ENCODE results near the gene RAB30. TPM values are rescaled to one million over a fixed set of nuclear protein-coding genes. Genes with fewer than 3 reads are reported as not detected.
A peak's percentile ranks its signal among the peaks of the same experiment; 100 is the strongest.

RAB30 gene
- total RNA-seq, 2 donors from 2014 or later: 8.7 to 12.1 TPM

DNA sequence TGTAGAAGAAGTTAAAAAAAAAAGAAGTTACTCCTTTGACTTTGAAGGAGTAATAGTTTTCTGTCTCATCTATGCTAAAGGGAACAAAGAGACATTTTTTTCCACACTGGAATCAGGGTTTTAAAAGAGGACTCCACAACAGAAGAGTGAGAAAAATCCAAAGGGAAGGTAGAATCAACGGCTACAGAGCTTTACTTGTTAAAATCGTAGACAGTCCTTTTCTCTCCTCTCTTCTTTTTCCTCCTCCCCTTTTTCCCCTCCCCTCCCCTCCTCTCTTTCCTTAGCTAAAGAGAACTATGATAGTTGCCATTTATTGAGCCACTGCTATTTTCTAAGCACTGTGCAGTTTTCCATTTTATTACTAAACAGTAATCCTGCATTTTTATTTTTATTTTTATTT is 141.0 kb downstream of the RAB30 start:
- ATAC-seq: no peak
- Mint-ChIP-seq H3K9me3 (no peaks in the 10 kb centered on the region), H3K27ac (no peak overlapping the region), H3K36me3 (peaks cover 24 to 41% of the 10 kb centered on the region in 2 donors)
- no peak for DNase-seq (ENCODE audit: low spot score in 2 of 2)

DNA sequence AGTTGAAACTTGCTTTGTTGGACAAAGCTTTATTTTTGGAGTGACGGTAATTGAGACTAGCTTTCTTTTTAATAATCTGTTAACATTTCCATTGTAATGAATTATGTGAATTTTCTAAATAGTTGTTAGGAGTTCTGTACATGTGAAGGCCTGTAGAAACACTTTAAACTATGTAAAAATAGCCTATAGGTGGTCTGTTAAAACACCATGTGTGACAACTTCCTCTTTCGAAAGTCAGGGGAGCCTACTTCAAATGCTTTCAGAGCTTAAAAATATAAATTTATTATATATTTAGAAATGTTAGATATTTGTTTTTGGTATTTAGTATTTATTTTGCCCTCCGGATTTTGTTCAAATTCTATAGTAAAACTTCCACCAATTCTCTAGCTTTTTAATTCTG is 141.5 kb downstream of the RAB30 start:
- peaks cover 24 to 41% of the 10 kb centered on the region in 2 donors for H3K36me3 Mint-ChIP-seq
- DNase-seq (ENCODE audit: low spot score in 2 of 2): no peak
- no peak for ATAC-seq
- no peak overlapping the region for H3K27ac Mint-ChIP-seq
- no peaks in the 10 kb centered on the region for H3K9me3 Mint-ChIP-seq

DNA sequence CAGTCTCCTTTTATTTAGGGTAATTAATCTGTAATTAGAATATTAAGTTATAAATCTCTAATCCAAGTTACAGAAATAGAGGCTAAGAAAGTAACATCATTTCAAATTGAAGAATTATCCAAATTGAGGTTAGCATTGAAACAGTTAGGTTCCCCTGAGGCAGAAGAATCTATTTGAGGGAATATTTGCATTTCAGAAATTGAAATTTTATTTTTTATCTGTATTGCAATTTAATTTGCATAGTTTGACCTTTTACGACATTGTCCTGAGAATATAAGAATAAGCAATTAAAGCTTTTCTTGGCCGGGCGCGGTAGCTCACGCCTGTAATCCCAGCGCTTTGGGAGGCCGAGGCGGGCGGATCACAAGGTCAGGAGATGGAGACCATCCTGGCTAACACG is 142.6 kb downstream of the RAB30 start:
- Mint-ChIP-seq H3K27ac (no peak overlapping the region), H3K36me3 (peaks cover 24 to 38% of the 10 kb centered on the region in 2 donors), H3K9me3 (no peaks in the 10 kb centered on the region)
- DNase-seq (ENCODE audit: low spot score in 2 of 2): no peak
- no peak for ATAC-seq

DNA sequence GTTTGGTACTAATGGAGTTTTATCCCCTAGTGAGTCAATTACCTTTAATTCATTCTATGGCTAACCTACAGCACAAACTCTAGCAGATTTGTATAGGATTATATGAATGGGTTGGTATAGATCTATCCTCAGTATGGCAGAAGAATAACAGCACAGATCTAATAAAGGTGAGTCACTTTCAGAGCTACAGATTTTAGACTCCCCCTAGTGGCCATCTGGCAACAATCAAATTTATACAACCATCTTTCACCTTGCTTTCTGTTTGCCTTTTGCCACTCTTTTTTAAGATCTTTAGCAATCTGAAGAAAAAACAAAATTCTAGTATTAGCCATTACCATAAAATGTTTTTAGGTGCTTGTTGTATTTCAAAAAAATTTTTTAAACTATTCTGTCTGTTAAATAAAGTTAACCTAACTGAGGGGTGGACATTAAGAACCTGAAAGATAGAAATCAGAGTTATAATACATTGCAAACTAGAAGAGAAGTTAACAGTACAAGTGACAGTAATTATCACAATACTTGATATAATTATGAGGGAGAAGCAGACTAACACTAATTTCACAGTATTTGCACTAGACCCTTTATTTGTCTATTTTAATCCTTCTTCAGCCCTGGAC is 144.3 kb downstream of the RAB30 start:
- H3K36me3 Mint-ChIP-seq: peaks cover 17 to 31% of the 10 kb centered on the region in 2 donors
- DNase-seq (ENCODE audit: low spot score in 2 of 2): peak in 1 of 2 donors; percentile 10
- peak; percentile 54 to 70 for ATAC-seq
- H3K9me3 Mint-ChIP-seq: no peaks in the 10 kb centered on the region
- H3K27ac Mint-ChIP-seq: no peak overlapping the region

DNA sequence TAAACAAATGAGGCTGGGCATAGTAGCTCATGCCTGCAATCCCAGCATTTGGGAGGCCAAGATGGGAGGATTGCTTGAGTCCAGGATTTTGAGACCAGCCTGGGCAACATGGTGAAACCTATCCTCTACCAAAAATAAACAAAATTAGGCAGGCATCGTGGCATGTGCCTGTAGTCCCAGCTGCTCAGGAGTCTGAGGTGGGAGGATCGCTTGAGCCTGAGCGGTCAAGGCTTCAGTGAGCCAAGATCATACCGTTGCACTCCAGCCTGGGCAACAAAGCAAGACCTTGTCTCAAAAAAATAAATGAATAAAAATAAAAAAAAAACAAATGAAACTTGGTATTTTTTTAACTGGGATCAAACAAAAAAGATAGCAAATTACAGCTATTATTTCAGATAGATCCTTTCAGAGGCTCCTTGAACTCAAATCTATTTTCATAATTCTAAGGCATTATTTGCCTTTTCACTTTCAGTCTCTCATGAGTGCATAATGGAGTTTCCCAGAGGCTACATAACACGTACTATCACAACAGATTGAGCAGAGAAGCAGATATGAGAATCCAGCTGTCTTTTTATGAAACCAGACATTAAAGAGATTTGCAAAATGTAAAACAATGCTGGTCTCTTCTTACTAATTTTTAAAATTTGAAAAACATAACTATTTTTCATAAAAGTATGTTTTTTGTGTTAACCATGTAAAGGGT is 147.0 kb downstream of the RAB30 start:
- peaks cover 3 to 4% of the 10 kb centered on the region in 2 donors for H3K9me3 Mint-ChIP-seq
- ATAC-seq: no peak
- H3K27ac Mint-ChIP-seq: no peak overlapping the region
- H3K36me3 Mint-ChIP-seq: peaks cover 23 to 33% of the 10 kb centered on the region in 2 donors
- DNase-seq (ENCODE audit: low spot score in 2 of 2): no peak

Other genes starting within 250 kb of the RAB30 start
- 10 to 100 TPM; 27.8 to 30.0 TPM for gene PRCP, start 171.5 kb downstream of the RAB30 start, total RNA-seq
- 10 to 100 TPM; 16.2 to 21.4 TPM for gene DDIAS, start 170.2 kb downstream of the RAB30 start, total RNA-seq
- 10 to 100 TPM; 50.0 to 63.1 TPM for gene PCF11, start 85.2 kb upstream of the RAB30 start, total RNA-seq
- gene ANKRD42, start 121.8 kb upstream of the RAB30 start, total RNA-seq: 1 to 10 TPM; 2.4 to 3.4 TPM
- 10 to 100 TPM; 28.4 to 31.2 TPM for gene CCDC90B, start 214.5 kb upstream of the RAB30 start, total RNA-seq